ENCODE results near the gene DENND11.

Gene DENND11, protein sequence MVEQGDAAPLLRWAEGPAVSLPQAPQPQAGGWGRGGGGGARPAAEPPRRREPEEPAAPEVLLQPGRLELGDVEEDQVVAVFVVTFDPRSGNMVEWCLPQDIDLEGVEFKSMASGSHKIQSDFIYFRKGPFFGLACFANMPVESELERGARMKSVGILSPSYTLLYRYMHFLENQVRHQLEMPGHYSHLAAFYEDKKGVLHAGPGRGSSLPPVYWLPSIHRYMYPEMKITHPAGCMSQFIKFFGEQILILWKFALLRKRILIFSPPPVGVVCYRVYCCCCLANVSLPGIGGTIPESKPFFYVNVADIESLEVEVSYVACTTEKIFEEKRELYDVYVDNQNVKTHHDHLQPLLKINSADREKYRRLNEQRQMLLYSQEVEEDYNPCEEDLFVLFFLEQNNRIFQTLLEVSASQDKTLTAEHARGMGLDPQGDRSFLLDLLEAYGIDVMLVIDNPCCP

GRCh38 chr7:141702047-141702567 is at the start of gene DENND11:
TSS of gene DENND11 (minus strand) at chr7:141702166. CDS start at chr7:141702153, 13 bp downstream.
- peak; percentile 76 to 85 (median 82) for DNase-seq

GRCh38 chr7:141748396-141748795 is 46.4 kb upstream of the DENND11 start:
- DNase-seq = no peak

GRCh38 chr7:141744131-141744530 is 42.2 kb upstream of the DENND11 start:
- no peak for DNase-seq

- no peak for DNase-seq
These were observed 40.3 kb upstream of the DENND11 start for GRCh38 chr7:141742229-141742628.

DNA sequence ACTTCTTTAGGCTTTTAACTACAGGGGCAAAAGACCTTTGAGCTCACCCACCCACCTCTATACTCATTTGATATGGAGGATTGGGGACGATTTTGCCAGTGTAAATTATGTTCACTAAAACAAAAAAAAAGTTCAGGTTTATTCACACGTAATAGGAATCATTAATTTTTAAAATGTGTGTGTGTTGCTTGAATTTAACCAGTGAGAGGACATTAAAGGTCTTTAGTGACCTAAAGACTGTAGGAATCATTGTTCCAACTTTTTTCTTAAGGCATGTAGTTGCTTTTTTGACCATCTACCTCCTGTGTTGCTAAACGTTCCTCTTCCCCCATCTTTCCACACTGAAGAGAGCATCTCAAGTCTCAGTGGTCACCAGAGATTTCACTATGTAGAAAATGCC is 37.3 kb upstream of the DENND11 start:
- DNase-seq = no peak

- no peak for DNase-seq
These were observed 36.6 kb upstream of the DENND11 start for GRCh38 chr7:141738592-141739013.

DNA sequence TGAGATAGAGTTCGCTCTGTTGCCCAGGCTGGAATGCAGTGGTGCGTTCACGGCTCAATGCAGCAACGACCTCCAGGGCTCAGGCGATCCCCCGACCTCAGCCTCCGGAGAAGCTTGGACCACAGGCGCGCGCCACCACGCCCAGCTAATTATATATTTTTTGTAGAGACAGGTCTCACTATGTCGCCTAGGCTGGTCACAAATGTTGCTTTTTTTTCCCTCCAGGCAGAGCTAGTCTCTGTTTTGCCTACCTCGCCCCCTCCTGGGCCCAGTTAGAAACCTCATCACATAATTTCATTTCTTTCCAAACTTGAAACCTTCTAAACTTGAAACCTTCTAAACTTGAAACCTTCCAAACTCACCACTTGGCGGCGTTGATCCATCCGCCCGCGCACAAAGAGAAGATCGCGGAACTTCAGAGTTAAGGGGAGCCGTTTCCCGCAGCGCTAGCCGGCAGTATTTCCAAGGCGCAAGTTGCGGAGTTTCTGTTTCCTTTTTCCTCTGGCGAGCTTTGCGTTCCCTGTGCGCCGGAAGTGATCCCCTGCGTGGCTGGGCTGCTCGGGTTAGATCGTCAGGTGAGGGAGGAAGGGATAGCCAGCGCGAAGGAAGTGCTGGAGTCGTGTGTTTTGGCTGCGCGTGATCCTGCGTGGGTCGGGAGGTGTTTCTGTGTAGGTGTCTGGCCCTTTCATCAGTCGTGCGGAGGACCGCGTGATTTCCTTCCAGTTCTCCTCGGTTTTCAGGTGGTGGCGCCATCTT is 36.0 kb upstream of the DENND11 start, which contains the start of gene SSBP1:
SSBP1 (plus strand) TSS at position 523 of the 756 bp plus-strand sequence. CDS start 809 bp downstream, outside the sequence.
- peak; percentile 97 to 100 (median 98) for DNase-seq

DNA sequence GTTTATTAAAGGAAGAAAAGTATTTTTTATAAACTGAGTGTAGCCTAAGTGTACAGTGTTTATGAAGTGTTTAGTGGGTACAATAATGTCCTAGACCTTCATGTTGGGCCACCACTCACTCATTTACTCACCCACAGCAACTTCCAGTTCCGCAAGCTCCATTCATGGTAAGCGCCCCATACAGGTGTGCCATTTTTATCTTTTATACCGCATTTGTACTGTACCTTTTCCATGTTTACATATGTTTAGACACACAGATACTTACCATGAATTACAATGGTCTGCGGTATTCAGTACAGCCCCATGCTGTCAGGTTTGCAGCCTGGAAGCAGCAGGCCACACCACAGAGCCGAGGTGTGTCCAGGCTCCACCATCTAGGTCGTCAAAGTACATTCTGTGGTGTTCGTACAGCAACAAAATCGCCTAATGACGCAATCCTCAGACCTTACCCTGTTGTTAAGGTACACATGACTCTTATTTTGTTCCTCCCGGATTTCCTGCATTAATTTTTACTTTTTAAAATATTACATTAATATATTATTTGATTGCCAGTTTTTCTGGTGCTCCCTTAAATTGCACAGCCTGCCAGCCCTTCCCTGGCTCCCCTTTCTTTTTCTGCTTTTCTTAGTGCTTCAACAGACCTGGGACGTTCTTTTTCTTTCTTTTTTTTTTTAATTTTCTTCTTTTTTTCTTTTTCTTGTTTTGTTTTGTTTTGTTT is 35.3 kb upstream of the DENND11 start:
- DNase-seq = peak in 2 of 3 experiments; percentile 52 to 78

- DNase-seq = no peak
These were observed 29.6 kb upstream of the DENND11 start for GRCh38 chr7:141731476-141732149.

DNA sequence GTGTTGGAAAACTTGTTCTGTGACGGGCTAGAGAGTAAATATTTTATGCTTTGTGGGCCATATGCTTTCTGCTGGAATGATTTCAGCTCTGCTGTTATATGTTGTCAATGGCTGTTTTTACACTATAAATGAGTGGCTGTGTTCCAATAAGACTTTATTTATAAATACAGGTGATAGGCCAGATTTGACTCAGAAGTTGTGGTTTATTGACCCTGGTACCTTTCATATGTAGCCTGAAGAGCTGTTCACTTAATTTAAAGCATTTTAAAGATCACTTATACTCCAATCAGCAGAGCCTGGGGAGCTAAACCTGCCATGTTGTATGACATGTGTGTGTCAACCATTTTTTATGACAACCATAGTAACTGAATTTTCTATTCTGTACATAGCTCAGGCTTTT is 27.1 kb upstream of the DENND11 start:
- DNase-seq = no peak

- DNase-seq = no peak
These were observed 20.6 kb upstream of the DENND11 start for GRCh38 chr7:141722529-141722928.

GRCh38 chr7:141717450-141717849 is 15.5 kb upstream of the DENND11 start:
- no peak for DNase-seq

DNA sequence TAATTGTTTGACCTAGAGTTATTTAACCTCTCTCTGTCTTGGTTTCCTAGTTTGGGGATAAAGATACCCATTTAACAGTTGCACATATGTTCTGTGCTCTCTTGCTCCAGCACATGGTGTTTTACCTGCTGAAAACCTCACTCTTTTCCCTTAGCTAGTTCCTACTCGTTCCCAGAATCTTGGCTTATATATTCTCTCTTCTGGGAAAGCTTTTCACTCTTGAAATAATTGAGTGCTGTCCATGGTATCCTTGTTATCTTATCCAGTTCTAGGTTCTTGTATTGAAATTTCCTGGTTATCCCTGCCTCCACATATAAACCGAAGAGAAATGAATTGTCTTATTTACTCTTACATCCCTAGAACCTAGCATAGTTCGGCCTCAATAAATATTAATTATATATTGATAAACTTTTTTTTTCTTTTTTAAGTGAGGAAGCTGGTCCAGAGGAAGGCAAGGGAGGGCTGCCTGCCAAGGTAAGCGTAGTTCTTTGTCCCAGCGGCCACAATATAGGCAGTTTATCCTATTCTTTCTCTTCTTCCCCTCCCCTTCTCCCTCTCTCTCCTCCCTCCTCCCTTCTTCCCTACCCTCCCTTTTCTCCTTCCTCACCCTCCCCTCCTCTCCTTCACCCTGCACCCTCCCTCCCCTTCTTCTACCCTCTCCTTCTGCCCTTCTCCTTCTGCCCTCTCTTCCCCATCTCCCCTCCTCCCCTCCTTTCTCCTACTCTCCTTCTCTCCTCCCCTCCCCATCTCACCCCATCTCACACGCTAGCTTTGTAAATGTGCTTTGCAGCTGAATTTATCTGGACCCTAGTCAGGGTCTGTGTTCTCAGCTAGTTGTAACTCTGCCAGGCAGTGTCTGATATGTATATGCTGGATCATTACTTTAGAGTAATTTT is 14.1 kb upstream of the DENND11 start:
- DNase-seq = no peak

DNA sequence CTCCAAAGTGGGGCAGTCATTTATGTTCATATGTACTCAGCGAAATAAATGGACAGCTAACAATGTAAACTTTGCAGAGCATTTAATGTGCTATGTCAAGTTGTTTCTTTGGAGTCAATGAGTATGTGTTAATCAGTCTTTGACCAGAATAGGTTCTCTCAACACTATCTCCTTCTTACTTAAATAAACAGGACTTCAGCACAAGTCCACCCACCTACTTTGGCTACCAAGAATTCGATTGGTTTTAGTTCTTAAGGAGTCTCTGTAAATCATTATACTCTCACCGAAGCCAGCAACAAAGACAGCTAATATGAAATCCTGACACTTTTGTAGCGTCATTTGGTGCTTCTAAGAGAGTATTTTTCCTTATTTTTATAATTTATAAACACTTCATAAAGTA is 13.1 kb upstream of the DENND11 start:
- DNase-seq = no peak

- DNase-seq = no peak
These were observed 12.6 kb upstream of the DENND11 start for GRCh38 chr7:141714571-141714970.

GRCh38 chr7:141713890-141714289 is 11.9 kb upstream of the DENND11 start:
- DNase-seq = no peak

GRCh38 chr7:141712603-141713255 is 10.8 kb upstream of the DENND11 start:
- no peak for DNase-seq

- DNase-seq = no peak
These were observed 8.3 kb upstream of the DENND11 start for GRCh38 chr7:141710301-141710700.

DNA sequence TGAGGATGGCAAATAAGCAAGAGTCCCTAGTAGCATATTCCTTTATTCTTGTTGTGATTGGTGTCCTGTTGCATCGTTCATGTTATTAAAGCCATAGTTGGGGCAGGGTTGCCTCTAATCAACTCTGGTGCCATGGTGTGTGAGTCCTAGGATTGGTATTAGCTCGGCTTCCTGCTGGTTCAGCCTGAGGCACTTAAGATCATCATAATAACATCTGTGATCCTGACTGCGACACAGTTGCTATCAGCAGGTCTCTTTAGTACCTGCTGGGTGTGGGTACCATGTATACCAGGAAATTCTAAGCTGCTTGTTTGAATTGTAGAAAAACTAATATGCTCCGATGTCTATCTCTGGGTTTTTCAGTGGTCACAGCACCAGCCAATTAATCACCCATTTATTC is 7.8 kb upstream of the DENND11 start:
- DNase-seq = peak in 2 of 3 experiments; percentile 58 to 88

- no peak for DNase-seq
These were observed 7.4 kb upstream of the DENND11 start for GRCh38 chr7:141709318-141709717.

- peak in 2 of 3 experiments; percentile 73 to 95 for DNase-seq
These were observed 6.4 kb upstream of the DENND11 start, which contains the start of gene WEE2 for GRCh38 chr7:141708351-141708750. TSS of gene WEE2 (plus strand) at chr7:141708353. CDS start at chr7:141708759, 406 bp downstream.

All from NCI-H1417 (cell line).